Left lung (tissue), 10 donors: ENCODE results near the gene RPS21. TPM values are rescaled to one million over a fixed set of nuclear protein-coding genes. Genes with fewer than 3 reads are reported as not detected.

Experiments used
- ATAC-seq: fragments of 200-7000 bp; cut with Tn5 transposase; one replicate; pipeline ENCODE4 v1.9.1; 2020; ENCODE audit warnings: moderate library complexity
- DNase-seq, 4 donors: peaks; one replicate each; pipeline ENCODE4 v3.0.0-alpha.2; 2013 to 2020
- H3K27ac ChIP-seq, 2 donors: fragments of 200-600 bp; sonication (generic) in 1 of 2; one replicate each; pipeline versions ENCODE4 v1.5.0 to v1.8.0; 2020 to 2021
- H3K27me3 ChIP-seq, 2 donors: fragments of 200-600 bp; sonication (generic) in 1 of 2; one replicate each; pipeline versions ENCODE4 v1.5.0 to v1.8.0; 2020 to 2021
- H3K36me3 ChIP-seq, 2 donors: fragments of 200-600 bp; sonication (generic) in 1 of 2; one replicate each; pipeline versions ENCODE4 v1.5.0 to v1.8.0; 2020 to 2021
- H3K4me1 ChIP-seq, 2 donors: fragments of 200-600 bp; one replicate each; pipeline ENCODE4 v1.8.0; 2021
- H3K4me3 ChIP-seq, 2 donors: fragments of 200-600 bp; sonication (generic) in 1 of 2; one replicate each; pipeline versions ENCODE4 v1.5.0 to v1.8.0; 2020 to 2021; ENCODE audit warnings: mild to moderate bottlenecking in 1 of 2
- H3K9me3 ChIP-seq, 2 donors: fragments of 200-600 bp; sonication (generic) in 1 of 2; one replicate each; pipeline versions ENCODE4 v1.5.0 to v1.8.0; 2020 to 2021
- intact Hi-C, 2 donors: fragments of 100-400 bp; cut with DNase I; formaldehyde crosslinking; loops; one replicate each; pipeline versions ENCODE4 v1.11.2 to v1.14.2; 2022
- polyA plus RNA-seq, 6 donors: library from polyadenylated mRNA; unstranded; fragments of 120-200 nt; gene quantifications; one replicate each; pipeline ENCODE4 v1.2.1, GENCODE V29; 2013; ENCODE audit not compliant: insufficient read length in 6 of 6
- total RNA-seq, 2 donors: library from RNA; stranded (reverse); fragmentation: NEBNext Ultra II Directional; extraction: Animal tissue kit (Norgen Biotek cat#: 25700); gene quantifications; one replicate each; pipeline ENCODE4 v1.2.1, GENCODE V29; 2021
- TF ChIP-seq, protein P1 (sequence below), 2 donors: fragments of 200-600 bp; sonication (generic) in 1 of 2; IDR thresholded peaks; one replicate each; pipeline versions ENCODE4 v1.5.0 to v1.8.0; 2021; ENCODE audit warnings: antibody characterized with exemption in 2 of 2
- donor health status: DM: no; HTN: yes; CAD: no.
- donor health status: DM: no; HTN: no; CAD: no.

Gene RPS21
- total and polyA plus RNA-seq, 8 donors, result 928 to 1,176 (median 1,013) TPM

DNA sequence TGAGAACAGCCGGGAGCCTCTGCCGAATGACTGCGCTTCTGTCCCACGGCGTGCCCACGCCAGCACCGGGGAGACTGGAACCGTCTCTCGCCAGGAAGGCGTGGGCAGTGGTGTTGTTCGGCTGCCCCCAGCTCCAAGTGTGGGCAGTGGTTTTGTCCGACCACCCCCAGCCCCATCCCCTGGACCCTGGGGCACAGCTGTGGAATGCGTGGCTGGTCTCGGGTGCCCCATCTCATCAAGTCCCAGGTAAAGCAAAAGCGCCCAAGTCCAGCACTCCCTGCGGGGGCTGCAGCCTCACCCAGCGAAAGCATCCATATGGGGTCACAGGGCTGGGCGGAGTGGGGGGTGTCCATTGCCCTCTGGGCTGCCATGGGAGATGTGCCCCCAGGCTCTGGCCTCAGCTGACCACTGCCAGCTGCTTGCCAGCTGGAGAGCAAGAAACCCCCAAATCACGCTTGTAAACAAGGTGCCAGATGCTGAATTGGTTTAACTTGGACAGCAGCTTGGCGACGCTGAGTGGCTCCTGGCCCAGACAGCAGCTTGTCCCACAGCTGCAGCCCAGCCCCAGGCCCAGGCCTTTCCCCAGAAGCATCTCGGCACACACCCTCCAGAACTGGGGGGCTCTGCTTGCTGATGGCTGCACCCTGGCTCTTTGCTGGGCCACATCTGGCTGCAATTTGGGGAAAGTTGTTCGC lies 15.7 kb downstream of the RPS21 start:
- Histone ChIP-seq H3K27me3 (no peaks in the 10 kb centered on the region), H3K4me1 (peaks cover 17 to 23% of the 10 kb centered on the region in 2 donors), H3K36me3 (peaks cover 0 to 12% of the 10 kb centered on the region in 2 donors), H3K27ac (no peak overlapping the region), H3K9me3 (no peaks in the 10 kb centered on the region), H3K4me3 (no peak overlapping the region)
- DNase-seq, result no peak
- no peak for ATAC-seq
- intact Hi-C loops, result no loop called here
- TF ChIP-seq, protein P1, sequence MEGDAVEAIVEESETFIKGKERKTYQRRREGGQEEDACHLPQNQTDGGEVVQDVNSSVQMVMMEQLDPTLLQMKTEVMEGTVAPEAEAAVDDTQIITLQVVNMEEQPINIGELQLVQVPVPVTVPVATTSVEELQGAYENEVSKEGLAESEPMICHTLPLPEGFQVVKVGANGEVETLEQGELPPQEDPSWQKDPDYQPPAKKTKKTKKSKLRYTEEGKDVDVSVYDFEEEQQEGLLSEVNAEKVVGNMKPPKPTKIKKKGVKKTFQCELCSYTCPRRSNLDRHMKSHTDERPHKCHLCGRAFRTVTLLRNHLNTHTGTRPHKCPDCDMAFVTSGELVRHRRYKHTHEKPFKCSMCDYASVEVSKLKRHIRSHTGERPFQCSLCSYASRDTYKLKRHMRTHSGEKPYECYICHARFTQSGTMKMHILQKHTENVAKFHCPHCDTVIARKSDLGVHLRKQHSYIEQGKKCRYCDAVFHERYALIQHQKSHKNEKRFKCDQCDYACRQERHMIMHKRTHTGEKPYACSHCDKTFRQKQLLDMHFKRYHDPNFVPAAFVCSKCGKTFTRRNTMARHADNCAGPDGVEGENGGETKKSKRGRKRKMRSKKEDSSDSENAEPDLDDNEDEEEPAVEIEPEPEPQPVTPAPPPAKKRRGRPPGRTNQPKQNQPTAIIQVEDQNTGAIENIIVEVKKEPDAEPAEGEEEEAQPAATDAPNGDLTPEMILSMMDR (IDR thresholded peaks at IDR 0.05), result no peak

GRCh38 chr20:62403331-62403730 lies 16.4 kb downstream of the RPS21 start:
- Histone ChIP-seq H3K36me3 (peaks cover 0 to 12% of the 10 kb centered on the region in 2 donors), H3K4me1 (peaks cover 20 to 27% of the 10 kb centered on the region in 2 donors), H3K4me3 (no peak overlapping the region), H3K27ac (no peak overlapping the region), H3K9me3 (no peaks in the 10 kb centered on the region), H3K27me3 (no peaks in the 10 kb centered on the region)
- ATAC-seq, result no peak
- intact Hi-C loops, result no loop called here
- DNase-seq, result no peak
- TF ChIP-seq, protein P1 (IDR thresholded peaks at IDR 0.05), result no peak

- ATAC-seq, result no peak
- TF ChIP-seq, protein P1 (IDR thresholded peaks at IDR 0.05), result no peak
- intact Hi-C loops, result no loop called here
- H3K36me3 ChIP-seq, result peaks cover 0 to 12% of the 10 kb centered on the region in 2 donors
- no peak for DNase-seq
- no peaks in the 10 kb centered on the region for H3K9me3 ChIP-seq
- no peaks in the 10 kb centered on the region for H3K27me3 ChIP-seq
- H3K4me3 ChIP-seq, result no peak overlapping the region
- no peak overlapping the region for H3K27ac ChIP-seq
- peaks cover 20 to 27% of the 10 kb centered on the region in 2 donors for H3K4me1 ChIP-seq
Observed at GRCh38 chr20:62404112-62404665, 17.3 kb downstream of the RPS21 start.

DNA sequence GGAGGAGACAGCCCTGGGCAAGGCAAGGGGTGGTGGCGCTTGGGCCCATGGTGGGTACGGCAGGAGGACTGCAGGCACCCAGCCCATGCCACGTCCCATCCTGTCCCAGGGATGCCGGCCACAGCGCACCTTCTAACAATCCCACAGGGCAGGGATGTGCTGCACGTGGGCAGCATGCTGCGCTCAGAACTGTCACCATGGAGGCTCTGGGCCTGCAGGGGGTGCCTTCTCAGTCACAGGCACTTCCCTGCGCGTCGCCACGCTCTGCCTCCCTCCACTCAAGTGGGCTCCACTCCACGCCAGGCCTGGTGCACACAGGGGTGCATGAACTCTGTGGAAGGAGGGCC lies 17.8 kb downstream of the RPS21 start:
- Histone ChIP-seq H3K36me3 (peaks cover 0 to 12% of the 10 kb centered on the region in 2 donors), H3K27me3 (no peaks in the 10 kb centered on the region), H3K27ac (no peak overlapping the region), H3K4me1 (peaks cover 20 to 31% of the 10 kb centered on the region in 2 donors), H3K4me3 (no peak overlapping the region), H3K9me3 (no peaks in the 10 kb centered on the region)
- intact Hi-C loops, result no loop called here
- no peak for ATAC-seq
- TF ChIP-seq, protein P1 (IDR thresholded peaks at IDR 0.05), result no peak
- no peak for DNase-seq

GRCh38 chr20:62405108-62405980 lies 18.4 kb downstream of the RPS21 start:
- Histone ChIP-seq H3K27ac (no peak overlapping the region), H3K27me3 (peaks cover 0 to 6% of the 10 kb centered on the region in 2 donors), H3K9me3 (no peaks in the 10 kb centered on the region), H3K4me3 (peak overlapping the region in 1 of 2 donors; percentile 57), H3K4me1 (peaks cover 20 to 37% of the 10 kb centered on the region in 2 donors), H3K36me3 (peaks cover 0 to 12% of the 10 kb centered on the region in 2 donors)
- ATAC-seq (peak; percentile 7), DNase-seq (peak in 2 of 4 donors; percentile 31 to 70)
- TF ChIP-seq, protein P1 (IDR thresholded peaks at IDR 0.05), result peak in 1 of 2 donors; percentile 46
- intact Hi-C loops, result no loop called here
